SK-N-SH treated with all-trans-retinoic acid at 6 μM for 48 hours (cell line): Measurements from ENCODE around the gene CACNA1C.

ENCODE experiments used
- ATAC-seq: fragments of 200-7000 bp; cut with Tn5 transposase; 3 replicates; pipeline ENCODE4 v1.9.1; 2020; ENCODE audit warnings: mild to moderate bottlenecking, moderate library complexity
- ARNTL ChIP-seq: fragments of 450-650 bp; formaldehyde crosslinking; IDR thresholded peaks from 2 replicates; pipeline ENCODE4 v1.5.0; 2020; ENCODE audit warnings: low read depth, mild to moderate bottlenecking, moderate library complexity, borderline replicate concordance
- BACH2 ChIP-seq: fragments of 250-450 bp; sonication (Bioruptor Pico); IDR thresholded peaks from 2 replicates; pipeline ENCODE4 v1.9.0; 2021; ENCODE audit warnings: mild to moderate bottlenecking, borderline replicate concordance
- CSDC2 ChIP-seq: fragments of 250-450 bp; sonication (Bioruptor Pico); IDR thresholded peaks from 2 replicates; pipeline ENCODE4 v1.5.0; 2020; ENCODE audit warnings: mild to moderate bottlenecking, moderate library complexity
- ESRRG ChIP-seq: fragments of 250-450 bp; sonication (Bioruptor Pico); IDR thresholded peaks from 2 replicates; pipeline ENCODE4 v1.6.1; 2021; ENCODE audit warnings: mild to moderate bottlenecking
- GLIS3 ChIP-seq: fragments of 250-450 bp; sonication (Bioruptor Pico); IDR thresholded peaks from 2 replicates; pipeline ENCODE4 v1.5.0; 2020; ENCODE audit warnings: mild to moderate bottlenecking, moderate library complexity
- ISL1 ChIP-seq: fragments of 250-450 bp; sonication (Bioruptor Pico); IDR thresholded peaks from 2 replicates; pipeline ENCODE4 v2.1.2; 2022; ENCODE audit warnings: mild to moderate bottlenecking, moderate library complexity
- OSR1 ChIP-seq: fragments of 250-450 bp; sonication (Bioruptor Pico); IDR thresholded peaks from 2 replicates; pipeline ENCODE4 v1.8.0; 2022; ENCODE audit warnings: moderate library complexity, mild to moderate bottlenecking, inconsistent platforms
- POU6F1 ChIP-seq: fragments of 250-450 bp; sonication (Bioruptor Pico); IDR thresholded peaks from 2 replicates; pipeline ENCODE4 v1.8.0; 2021; ENCODE audit warnings: low read depth, mild to moderate bottlenecking, moderate library complexity, borderline replicate concordance
- PPARA ChIP-seq: fragments of 250-450 bp; sonication (Bioruptor Pico); IDR thresholded peaks from 2 replicates; pipeline ENCODE4 v1.5.0; 2020; ENCODE audit warnings: mild to moderate bottlenecking, borderline replicate concordance
- RARB ChIP-seq: fragments of 250-450 bp; sonication (Bioruptor Pico); IDR thresholded peaks from 2 replicates; pipeline ENCODE4 v1.8.0; 2021; ENCODE audit warnings: mild to moderate bottlenecking, moderate library complexity
- SNAI2 ChIP-seq: fragments of 250-450 bp; sonication (Bioruptor Pico); IDR thresholded peaks from 2 replicates; pipeline ENCODE4 v1.5.0; 2020; ENCODE audit warnings: mild to moderate bottlenecking, moderate library complexity
- TCF4 ChIP-seq: fragments of 250-450 bp; sonication (Bioruptor Pico); IDR thresholded peaks from 2 replicates; pipeline ENCODE4 v1.8.0; 2021; ENCODE audit warnings: mild to moderate bottlenecking, moderate library complexity, borderline replicate concordance
- TOX ChIP-seq: fragments of 250-450 bp; sonication (Bioruptor Pico); IDR thresholded peaks from 2 replicates; pipeline ENCODE4 v1.8.0; 2021; ENCODE audit warnings: mild to moderate bottlenecking, moderate library complexity, borderline replicate concordance
- ZC3H10 ChIP-seq: fragments of 250-450 bp; sonication (Bioruptor Pico); IDR thresholded peaks from 2 replicates; pipeline ENCODE4 v1.5.1; 2021; ENCODE audit warnings: mild to moderate bottlenecking, moderate library complexity
- ZFP3 ChIP-seq: fragments of 250-450 bp; sonication (Bioruptor Pico); IDR thresholded peaks from 2 replicates; pipeline ENCODE4 v1.5.0; 2020; ENCODE audit warnings: mild to moderate bottlenecking, moderate library complexity
- ZFP30 ChIP-seq: fragments of 450-650 bp; formaldehyde crosslinking; IDR thresholded peaks from 2 replicates; pipeline ENCODE4 v1.5.0; 2022; ENCODE audit warnings: mild to moderate bottlenecking, moderate library complexity
- ZNF565 ChIP-seq: fragments of 450-650 bp; formaldehyde crosslinking; conservative IDR thresholded peaks from 2 replicates; pipeline ENCODE4 v1.5.0; 2020; ENCODE audit warnings: low read depth, mild to moderate bottlenecking, moderate library complexity
- ZNF70 ChIP-seq: fragments of 450-650 bp; formaldehyde crosslinking; IDR thresholded peaks from 2 replicates; pipeline ENCODE4 v1.5.0; 2020; ENCODE audit warnings: mild to moderate bottlenecking, moderate library complexity
- ZNF8 ChIP-seq: fragments of 450-650 bp; formaldehyde crosslinking; IDR thresholded peaks from 2 replicates; pipeline ENCODE4 v1.5.0; 2020; ENCODE audit warnings: mild to moderate bottlenecking, moderate library complexity
- TF ChIP-seq, protein P1 (sequence below): fragments of 250-450 bp; sonication (Bioruptor Pico); IDR thresholded peaks from 2 replicates; pipeline ENCODE4 v1.5.1; 2021; ENCODE audit warnings: mild to moderate bottlenecking, moderate library complexity
- TF ChIP-seq, protein P2 (sequence below): fragments of 250-450 bp; sonication (Bioruptor Pico); IDR thresholded peaks from 2 replicates; pipeline ENCODE4 v1.8.0; 2020; ENCODE audit warnings: mild to moderate bottlenecking, moderate library complexity, borderline replicate concordance
- TF ChIP-seq, protein P3 (sequence below): fragments of 250-450 bp; sonication (Bioruptor Pico); IDR thresholded peaks from 2 replicates; pipeline ENCODE4 v1.5.1; 2020; ENCODE audit warnings: low read depth, mild to moderate bottlenecking, moderate library complexity

Gene CACNA1C

DNA sequence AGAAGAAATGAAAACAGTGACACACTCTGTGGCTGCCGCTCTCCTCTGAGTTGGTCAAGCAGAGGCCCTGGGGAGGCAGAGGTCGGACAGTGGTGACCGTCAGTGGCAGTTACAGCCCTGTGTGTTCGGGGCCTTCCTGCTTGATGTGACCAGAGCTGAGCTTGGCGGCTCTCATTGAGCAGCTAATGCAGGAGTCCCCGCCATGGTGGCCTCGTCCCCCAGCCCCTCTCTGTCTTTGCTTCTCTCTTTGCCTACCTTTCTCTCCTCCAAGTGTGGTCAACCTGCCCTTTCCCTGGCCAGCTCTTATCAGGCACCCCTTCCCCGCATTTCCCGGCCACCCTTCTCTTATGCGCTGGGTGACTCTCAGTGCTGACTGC, 362.8 kb downstream of the CACNA1C start (continued):
- TF ChIP-seq, protein P1, sequence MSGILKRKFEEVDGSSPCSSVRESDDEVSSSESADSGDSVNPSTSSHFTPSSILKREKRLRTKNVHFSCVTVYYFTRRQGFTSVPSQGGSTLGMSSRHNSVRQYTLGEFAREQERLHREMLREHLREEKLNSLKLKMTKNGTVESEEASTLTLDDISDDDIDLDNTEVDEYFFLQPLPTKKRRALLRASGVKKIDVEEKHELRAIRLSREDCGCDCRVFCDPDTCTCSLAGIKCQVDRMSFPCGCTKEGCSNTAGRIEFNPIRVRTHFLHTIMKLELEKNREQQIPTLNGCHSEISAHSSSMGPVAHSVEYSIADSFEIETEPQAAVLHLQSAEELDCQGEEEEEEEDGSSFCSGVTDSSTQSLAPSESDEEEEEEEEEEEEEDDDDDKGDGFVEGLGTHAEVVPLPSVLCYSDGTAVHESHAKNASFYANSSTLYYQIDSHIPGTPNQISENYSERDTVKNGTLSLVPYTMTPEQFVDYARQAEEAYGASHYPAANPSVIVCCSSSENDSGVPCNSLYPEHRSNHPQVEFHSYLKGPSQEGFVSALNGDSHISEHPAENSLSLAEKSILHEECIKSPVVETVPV = no peak
- no peak for TF ChIP-seq BACH2 (CRISPR knock-in tag)

- no peak for ATAC-seq
- no peak for TF ChIP-seq PPARA (CRISPR knock-in tag)
- no peak for TF ChIP-seq ZC3H10 (CRISPR knock-in tag)
- no peak for TF ChIP-seq ARNTL
- TF ChIP-seq ZFP30 (CRISPR knock-in tag) = no peak
- no peak for TF ChIP-seq BACH2 (CRISPR knock-in tag)
- TF ChIP-seq, protein P1 = no peak
- TF ChIP-seq RARB (CRISPR knock-in tag) = no peak
- TF ChIP-seq CSDC2 = no peak
Observed at GRCh38 chr12:2416158-2416557, 363.4 kb downstream of the CACNA1C start.

DNA sequence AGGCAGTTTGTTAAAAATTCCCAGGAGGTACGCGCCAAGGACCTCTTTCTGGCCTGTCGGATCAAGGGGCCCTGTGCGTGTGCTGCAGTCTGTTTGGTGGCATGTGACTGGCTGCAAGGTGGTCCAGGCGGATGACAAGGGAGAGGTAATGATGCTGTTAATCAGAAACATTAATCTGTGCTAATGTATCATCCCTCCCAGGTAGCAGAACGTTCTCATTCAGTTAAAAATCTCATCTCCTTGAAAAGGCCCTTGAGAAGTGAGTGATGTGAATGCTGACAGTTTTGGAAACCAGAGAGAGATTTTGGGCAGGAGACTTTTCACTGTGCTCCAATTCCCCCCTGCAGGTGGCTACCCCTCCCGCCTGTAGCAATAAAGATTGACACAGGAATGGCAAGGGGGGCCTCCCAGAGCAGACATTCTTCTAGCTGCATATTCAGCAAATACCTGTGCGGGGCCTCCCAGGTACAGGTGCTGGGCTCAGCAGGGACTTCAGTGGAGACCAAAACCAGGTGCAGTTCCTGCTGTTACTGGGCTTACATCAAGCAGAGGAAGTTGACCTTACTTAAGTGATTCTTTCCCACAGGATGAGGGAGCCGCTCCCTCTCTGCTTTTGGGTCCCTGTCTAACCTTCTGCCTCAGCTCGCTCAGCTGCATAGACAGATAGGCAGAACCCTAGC, 364.8 kb downstream of the CACNA1C start:
- no peak for ATAC-seq
- no peak for TF ChIP-seq ZNF565 (CRISPR knock-in tag)
- no peak for TF ChIP-seq GLIS3
- TF ChIP-seq ZFP30 (CRISPR knock-in tag) = no peak
- no peak for TF ChIP-seq BACH2 (CRISPR knock-in tag)
- TF ChIP-seq ZFP3 (CRISPR knock-in tag) = no peak
- TF ChIP-seq, all 23 proteins: peak for 0

GRCh38 chr12:2418579-2418978, 365.8 kb downstream of the CACNA1C start:
- no peak for ATAC-seq
- TF ChIP-seq ZNF8 (CRISPR knock-in tag) (no peak), SNAI2 (no peak), ISL1 (CRISPR knock-in tag) (no peak), ZFP3 (CRISPR knock-in tag) (no peak), RARB (CRISPR knock-in tag) (no peak), CSDC2 (no peak), POU6F1 (CRISPR knock-in tag) (no peak), ARNTL (no peak), PPARA (CRISPR knock-in tag) (no peak), GLIS3 (no peak), ZC3H10 (CRISPR knock-in tag) (no peak), OSR1 (CRISPR knock-in tag) (no peak), ZFP30 (CRISPR knock-in tag) (no peak), TCF4 (CRISPR knock-in tag) (no peak)
- TF ChIP-seq, protein P1 = no peak
- TF ChIP-seq, protein P2, sequence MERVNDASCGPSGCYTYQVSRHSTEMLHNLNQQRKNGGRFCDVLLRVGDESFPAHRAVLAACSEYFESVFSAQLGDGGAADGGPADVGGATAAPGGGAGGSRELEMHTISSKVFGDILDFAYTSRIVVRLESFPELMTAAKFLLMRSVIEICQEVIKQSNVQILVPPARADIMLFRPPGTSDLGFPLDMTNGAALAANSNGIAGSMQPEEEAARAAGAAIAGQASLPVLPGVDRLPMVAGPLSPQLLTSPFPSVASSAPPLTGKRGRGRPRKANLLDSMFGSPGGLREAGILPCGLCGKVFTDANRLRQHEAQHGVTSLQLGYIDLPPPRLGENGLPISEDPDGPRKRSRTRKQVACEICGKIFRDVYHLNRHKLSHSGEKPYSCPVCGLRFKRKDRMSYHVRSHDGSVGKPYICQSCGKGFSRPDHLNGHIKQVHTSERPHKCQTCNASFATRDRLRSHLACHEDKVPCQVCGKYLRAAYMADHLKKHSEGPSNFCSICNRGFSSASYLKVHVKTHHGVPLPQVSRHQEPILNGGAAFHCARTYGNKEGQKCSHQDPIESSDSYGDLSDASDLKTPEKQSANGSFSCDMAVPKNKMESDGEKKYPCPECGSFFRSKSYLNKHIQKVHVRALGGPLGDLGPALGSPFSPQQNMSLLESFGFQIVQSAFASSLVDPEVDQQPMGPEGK (CRISPR knock-in tag) = no peak

DNA sequence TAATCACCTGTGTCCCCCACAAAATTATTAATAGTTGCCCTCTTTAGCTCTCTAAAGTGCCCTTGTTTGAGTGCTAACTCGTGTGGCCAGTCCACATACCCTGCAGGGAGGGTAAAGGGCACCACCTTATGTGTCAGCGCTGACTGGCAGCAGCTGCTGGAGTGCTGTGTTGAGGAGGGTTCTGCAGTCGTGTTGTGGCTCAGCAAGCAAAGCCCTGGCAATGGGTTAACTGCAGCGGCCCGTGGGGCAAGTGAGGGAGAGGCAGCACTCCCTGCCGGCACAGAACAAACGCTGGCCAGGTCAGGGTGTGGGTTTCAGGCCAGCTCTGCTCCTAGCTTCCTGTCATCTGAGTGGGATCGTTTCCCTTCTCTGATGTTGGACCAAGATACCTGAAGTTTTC, 369.8 kb downstream of the CACNA1C start:
- no peak for ATAC-seq
- TF ChIP-seq BACH2 (CRISPR knock-in tag) (no peak), ESRRG (CRISPR knock-in tag) (no peak), SNAI2 (no peak), ZNF565 (CRISPR knock-in tag) (no peak), OSR1 (CRISPR knock-in tag) (no peak), ZNF70 (CRISPR knock-in tag) (no peak), TOX (no peak), ARNTL (no peak), POU6F1 (CRISPR knock-in tag) (no peak), ISL1 (CRISPR knock-in tag) (no peak), TCF4 (CRISPR knock-in tag) (no peak), GLIS3 (no peak), ZFP30 (CRISPR knock-in tag) (no peak), ZFP3 (CRISPR knock-in tag) (no peak), PPARA (CRISPR knock-in tag) (no peak)
- TF ChIP-seq, protein P3, sequence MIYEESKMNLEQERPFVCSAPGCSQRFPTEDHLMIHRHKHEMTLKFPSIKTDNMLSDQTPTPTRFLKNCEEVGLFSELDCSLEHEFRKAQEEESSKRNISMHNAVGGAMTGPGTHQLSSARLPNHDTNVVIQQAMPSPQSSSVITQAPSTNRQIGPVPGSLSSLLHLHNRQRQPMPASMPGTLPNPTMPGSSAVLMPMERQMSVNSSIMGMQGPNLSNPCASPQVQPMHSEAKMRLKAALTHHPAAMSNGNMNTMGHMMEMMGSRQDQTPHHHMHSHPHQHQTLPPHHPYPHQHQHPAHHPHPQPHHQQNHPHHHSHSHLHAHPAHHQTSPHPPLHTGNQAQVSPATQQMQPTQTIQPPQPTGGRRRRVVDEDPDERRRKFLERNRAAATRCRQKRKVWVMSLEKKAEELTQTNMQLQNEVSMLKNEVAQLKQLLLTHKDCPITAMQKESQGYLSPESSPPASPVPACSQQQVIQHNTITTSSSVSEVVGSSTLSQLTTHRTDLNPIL (CRISPR knock-in tag) = no peak
